NCI-H748 (cell line): ENCODE results near the gene SWSAP1.
"Not testable (repeated sequence)": the region's sequence is repeated elsewhere in the genome, so short reads cannot be mapped to it uniquely, and the experiment has no call there.

Experiments
- DNase-seq: peaks from one replicate; lab custom pipeline; 2025; ENCODE audit not compliant: unreplicated experiment; lab: John Stamatoyannopoulos, UW

SWSAP1 gene

DNA sequence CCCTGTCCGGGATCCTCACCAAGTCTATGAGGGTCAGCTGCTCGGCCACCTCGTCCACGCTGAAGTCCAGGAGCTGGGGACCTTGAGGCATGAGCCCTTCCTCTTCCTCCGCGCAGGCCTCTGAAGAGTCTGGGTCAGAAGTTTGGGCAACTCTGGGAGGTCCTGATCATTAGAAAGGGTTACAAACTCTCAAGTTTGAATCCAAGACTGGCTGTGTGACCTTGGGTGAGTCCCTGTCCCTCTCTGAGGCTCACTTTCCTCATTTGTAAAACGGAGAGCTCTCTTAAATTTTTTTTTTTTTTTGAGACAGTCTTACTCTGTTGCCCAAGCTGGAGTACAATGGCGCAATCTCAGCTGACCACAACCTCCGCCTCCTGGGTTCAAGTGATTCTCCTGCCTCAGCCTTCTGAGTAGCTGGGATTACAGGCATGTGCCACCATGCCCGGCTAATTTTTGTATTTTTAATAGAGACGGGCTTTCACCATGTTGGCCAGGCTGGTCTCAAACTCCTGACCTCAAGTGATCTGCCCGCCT lies 32.3 kb downstream of the SWSAP1 start:
- DNase-seq: not testable (repeated sequence)

DNA sequence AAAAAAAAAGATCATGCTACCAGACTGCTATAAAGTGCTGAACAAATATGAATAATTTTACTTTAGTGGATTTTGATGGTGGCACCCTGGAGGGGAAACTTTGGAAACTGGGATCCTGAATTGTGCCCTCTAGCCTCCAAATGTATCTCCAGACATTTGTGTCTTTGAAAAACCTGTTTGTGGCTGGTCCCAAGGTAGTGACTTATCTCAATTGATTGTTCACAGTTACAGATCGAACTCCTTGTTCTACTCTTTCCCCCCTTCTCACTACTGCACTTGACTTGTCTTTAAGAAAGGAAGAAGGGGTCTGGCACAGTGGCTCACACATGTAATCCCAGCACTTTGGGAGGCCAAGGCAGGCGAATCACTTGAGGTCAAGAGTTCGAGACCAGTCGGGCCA lies 34.1 kb downstream of the SWSAP1 start:
- DNase-seq: no peak

DNA sequence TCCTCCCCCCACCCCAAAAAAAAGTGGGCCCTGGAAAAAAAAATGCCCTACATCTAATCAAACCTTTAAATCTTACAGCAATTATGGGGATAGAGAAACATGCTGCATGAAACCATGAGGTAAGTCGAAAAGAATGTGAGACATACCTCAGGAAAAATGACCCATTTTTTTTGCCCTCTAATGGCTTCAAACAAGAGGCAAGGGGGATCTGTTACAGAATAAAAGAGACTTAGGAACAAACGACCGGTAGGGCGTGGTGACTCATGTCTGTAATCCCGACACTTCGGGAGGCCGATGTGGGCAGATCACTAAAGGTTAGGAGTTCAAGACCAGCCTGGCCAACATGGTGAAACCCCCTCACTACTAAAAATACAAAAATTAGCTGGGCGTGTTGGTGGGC lies 36.2 kb downstream of the SWSAP1 start:
- no peak for DNase-seq

DNA sequence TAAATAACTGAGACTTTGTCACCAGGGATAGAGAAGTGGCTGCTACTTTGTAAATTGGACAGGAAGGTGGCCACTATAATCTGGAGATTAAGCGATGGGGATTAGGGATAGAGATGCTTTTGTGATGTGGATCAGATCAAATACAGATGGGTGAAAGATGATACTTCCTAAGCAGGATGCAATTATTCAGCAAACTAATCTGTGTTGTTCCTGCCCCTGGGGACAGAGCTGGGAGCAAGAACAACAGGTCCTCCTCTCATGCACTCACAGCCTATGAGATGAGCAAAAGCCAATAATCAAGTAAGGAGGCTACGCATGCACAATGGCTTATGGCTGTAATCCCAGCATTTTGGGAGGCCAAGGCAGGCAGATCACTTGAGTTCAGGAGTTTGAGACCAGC lies 40.1 kb downstream of the SWSAP1 start:
- DNase-seq: no peak

DNA sequence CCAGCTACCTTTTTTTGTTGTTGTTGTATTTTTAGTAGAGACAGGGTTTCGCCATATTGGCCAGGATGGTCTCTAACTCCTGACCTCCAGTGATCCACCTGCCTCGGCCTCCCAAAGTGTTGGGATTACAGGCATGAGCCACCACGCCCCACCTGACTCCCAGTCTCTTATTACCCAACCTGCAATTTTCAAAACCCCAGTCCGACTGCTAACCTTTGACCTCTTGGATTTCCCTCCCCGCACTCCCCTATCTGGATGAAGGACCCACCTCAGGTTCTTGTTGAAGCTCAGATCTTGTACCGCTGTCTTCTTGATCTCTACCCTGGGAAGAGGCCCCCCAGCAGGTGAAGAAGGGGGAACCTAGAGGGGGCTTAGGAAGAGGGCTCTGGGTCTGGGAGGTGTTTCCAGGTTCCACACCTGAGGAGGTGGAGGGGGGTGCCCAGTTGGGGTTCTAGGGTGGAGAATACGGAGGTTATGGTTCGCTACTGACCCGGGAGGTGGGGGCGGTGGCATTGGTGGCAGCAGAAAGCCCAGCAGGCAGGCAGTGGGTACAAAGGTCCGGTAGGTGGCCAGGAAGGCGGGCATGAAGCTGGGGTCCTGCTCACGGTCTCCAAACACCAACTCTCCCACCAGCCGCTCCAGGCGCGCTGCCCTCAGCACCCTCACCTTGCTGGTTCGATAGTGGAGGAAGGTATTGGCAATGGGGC lies 42.0 kb downstream of the SWSAP1 start:
- DNase-seq: no peak

DNA sequence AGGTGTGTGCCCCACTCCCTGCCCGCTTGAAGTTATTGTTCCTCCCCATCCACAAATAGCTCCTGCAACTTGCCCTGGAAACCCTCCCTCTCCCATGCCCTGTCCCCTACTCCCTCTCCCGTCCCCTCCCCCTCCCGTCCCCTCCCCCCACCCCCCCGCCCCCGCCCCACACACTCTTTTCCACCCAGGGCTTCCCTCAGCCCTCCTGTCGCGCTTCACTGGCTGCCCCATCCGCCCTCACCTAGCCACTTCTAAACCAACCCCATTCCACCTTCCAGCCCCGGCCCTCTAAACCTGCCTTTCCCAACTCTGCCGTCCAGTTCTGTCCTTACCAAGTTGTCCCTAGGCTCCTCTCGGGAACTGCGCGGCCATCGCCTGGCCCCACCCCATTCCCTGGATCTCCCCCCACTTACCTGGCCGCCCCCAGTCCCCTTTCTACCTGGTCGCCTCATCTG lies 43.7 kb downstream of the SWSAP1 start:
- DNase-seq: no peak

DNA sequence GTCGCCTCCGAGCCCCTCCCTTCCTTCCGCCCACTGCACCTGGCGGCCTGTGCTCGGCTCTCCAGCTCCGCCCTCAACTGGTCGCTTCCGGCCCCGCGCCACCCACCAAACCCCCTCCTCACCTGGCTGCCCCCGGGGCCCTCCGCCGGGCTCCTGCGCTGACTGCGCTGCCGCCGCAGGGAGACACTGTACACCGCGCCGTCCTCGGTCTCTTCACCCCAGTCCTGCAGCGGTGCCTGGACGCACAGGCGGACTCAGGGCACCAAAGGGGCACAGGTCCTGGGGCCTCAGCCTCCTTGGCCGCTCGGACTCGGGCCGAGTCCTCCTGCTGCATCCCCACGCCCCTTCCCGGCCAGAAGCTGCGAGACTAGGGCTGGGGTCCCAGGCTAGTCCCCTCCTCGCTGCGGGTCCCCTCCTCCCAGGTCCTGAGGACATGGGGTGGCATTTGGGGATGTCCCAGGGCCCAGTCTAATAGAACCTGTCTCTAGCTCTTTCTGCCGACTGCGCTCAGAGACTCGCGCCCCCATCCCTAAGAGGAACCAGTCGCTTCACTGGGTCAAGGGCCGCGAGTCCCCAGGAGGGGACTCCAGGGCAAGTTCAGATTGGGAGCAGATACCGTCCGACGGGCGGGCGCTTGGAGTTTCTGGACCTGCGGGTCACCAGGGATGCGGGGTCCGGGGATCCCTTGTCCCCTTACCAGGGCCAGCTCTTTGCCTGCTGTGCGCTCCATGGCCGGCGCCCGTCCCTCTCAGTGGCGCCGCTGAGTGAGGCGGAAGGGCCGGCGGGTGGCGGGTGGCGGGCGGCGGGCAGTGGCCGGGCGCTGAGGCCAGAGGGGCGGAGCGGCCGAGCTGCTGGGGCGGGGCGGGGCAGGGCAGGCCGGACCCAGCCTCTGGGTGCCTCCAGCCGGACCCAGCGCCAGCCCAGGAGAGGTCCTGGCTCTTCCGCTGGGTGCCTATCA lies 44.4 kb downstream of the SWSAP1 start, which contains the start of gene RGL3:
Gene RGL3, minus strand, starts transcription at position 766 of the 958 bp plus-strand sequence. Its CDS starts 36 bp downstream, at position 730.
- peak; percentile 86 for DNase-seq

DNA sequence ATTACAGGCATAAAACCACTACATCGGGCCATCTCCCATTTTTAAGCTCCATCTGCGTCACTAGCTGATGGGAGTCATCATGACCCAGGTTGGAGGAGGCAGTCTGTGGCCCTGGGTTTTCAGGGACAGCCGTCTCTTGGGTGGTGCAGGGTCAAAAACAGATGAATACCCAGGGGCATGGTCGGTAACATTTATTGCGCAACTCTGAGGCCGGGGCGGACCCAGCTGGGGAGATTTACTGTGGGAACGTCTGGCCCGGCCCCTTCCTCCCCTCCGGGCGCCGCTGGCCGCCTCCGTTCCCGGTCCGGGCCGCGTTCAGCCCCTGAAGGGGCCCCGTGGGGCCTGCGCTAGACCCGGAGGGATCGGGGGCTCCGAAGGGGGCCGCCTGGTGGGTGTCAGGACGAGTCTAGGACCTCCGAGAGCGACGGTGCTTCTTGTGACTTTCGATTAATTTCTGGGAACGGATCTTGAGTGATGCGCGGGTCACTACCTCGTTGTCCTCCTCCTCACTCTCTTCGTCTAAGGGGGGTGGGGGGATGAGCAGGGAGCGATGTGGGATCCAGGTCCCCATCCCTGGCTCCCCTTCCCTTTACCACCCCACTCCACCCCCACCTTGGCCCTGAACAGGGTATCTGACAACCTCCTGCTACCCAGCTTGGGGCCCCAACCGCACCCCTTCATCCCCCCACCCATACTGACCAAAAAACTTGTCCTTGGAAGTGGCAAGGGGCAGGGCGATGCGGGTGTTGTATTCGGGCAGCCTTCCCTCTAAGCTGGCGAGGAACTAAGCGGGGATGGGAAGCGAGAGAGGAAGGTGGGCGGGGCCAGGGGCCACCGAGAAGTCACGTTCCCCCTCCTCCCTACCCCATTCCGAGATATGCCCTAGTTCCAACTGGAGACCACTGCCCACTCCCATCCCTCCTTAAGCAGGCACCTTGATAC lies 46.2 kb downstream of the SWSAP1 start:
- DNase-seq: no peak

DNA sequence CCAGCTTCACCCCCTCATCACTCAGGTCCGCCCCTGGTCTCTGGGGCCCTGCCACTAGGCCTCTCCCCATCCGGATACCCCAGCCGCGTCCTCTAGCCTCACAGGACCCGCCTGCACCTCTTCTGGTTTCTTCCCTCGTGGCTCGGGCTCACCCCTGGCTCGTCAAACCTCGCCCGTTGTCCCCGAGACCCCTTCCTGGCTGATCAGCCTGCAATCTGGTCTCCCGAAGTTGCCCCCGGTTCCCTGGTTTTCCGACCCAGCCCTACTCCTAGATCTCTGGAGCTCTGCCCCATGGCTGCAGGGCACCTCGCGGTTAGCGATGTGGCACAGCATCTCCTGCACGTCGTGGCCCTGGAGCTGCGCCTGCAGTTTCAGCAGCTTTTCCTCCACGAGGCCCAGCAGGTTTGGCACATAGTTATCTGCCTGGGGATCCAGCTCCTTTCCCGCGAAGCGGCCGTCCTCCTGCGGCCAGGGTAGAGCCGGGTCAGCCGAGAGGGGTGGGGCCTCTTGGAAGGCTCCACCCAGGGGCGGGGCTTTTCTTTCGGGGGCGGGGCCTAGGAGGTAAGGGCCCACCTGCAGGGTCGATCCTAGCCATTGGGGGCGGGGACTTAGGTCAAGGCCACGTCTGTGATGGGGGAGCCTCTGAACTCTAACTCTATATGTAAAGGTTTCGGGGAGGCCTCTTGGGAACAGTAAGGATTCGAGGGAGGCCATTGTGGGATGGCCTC lies 47.1 kb downstream of the SWSAP1 start:
- DNase-seq: peak; percentile 18

DNA sequence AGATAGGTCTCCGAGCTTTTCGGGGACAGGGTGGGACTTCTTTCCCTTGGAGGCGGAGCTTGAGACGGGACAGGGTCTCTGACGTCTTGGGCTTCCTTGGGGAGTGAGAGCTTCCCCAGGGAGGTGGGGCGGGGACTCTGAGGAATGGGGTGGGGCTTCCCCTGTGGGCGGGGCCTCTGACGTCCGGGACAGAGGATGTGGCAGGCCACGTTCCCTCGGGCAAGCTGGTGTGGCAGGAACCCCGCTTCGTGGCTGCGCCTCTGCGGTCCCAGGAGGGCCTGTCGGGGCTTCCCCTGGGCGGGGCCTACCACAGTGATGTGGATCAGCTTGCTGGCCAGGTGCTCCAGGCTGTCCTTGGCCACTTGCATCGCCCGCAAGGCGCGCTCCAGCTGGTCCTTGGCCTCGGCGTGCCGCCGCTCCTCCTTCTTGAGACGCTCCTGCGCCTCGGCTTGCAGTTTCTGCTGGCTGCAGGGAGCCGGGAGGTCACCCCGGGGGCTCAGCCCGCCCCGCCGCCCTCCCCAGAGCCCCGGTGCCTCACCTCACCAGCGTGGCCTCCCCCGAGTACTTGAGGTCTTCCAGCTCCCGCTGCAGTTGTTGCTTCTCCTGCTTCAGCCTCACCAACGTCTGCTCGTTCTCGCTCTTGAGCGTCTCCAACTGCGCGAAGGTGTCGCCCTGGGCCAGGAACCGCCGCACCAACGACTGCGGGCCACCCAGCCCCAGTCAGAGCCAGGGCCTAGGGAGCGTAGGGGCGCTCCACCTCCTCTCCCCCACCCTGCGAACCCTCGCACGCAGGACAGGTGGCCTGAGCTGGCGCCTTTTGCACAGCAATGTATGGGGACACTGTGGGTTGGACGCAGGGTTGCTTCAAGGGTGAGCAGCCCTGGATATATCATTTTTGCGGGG lies 47.9 kb downstream of the SWSAP1 start:
- no peak for DNase-seq

DNA sequence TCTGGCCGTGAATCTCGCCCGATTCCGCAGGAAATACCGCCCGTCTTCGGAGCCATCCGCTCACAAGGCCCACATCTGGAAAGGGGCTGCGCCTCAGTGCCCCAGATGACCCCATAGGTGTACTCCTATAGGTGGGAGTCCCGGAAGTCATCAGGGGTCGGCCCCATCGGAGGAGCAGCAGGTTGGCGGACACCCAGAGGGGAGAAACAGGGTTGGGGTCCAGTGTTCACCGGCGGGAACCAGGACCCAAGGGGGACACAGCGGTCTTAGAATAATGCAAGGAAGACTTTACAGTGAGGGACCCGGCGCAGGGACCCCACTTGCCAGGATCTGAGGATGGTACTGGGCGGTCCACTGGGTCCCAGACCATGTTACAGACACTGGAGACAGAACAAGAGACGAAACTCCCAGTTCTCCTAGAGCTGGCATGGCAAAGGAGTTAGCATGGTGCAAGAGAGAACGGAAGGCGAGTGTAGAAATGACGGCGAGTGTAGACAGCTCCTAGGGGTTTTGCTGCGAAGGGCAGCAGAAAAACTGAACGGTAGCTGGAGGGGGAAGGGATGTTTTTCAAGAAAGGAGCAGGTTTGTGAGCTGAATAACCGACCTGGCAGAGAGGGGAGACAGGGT lies 48.8 kb downstream of the SWSAP1 start:
- no peak for DNase-seq

DNA sequence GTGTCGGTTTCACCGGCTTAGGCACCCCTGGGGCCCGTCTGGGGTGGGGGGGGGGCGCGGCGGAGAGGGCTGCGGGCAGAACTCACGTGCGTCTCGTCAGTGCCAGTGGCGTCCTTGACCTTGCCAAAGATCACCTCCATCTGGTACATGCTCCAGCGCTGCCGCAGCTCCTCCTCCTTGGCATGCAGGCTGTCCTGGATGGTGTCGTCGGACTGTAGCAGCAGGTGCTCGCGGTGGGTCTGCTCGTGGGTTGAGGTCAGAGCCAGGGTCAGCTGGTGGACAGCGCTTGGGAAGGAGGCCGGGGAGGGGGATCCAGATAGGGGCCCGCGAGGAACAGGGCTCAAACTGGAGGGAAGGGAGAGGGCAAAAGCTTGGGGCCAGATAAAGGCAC lies 49.3 kb downstream of the SWSAP1 start:
- no peak for DNase-seq
